ENCODE measurements around the gene CBLC.
"Not testable (repeated sequence)": the region's sequence is repeated elsewhere in the genome, so short reads cannot be mapped to it uniquely, and the experiment has no call there.

CBLC gene

GRCh38 chr19:44765949-44766335, 11.7 kb upstream of the CBLC start:
- no peak for DNase-seq

- no peak for DNase-seq
Observed at GRCh38 chr19:44767295-44768180, 10.2 kb upstream of the CBLC start.

GRCh38 chr19:44770550-44771257, 7.0 kb upstream of the CBLC start:
- DNase-seq: peak; percentile 35 to 41

- not testable (repeated sequence) for DNase-seq
Observed at GRCh38 chr19:44772144-44772543, 5.5 kb upstream of the CBLC start.

- DNase-seq: no peak
Observed at GRCh38 chr19:44772959-44773358, 4.7 kb upstream of the CBLC start.

GRCh38 chr19:44775676-44776240, 1.9 kb upstream of the CBLC start:
- no peak for DNase-seq

GRCh38 chr19:44776402-44777096, 1.1 kb upstream of the CBLC start:
- DNase-seq: no peak

GRCh38 chr19:44779150-44779549, 1.5 kb downstream of the CBLC start:
- DNase-seq: no peak

GRCh38 chr19:44781694-44782093, 4.0 kb downstream of the CBLC start:
- DNase-seq: not testable (repeated sequence)

- no peak for DNase-seq
Observed at GRCh38 chr19:44782729-44783128, 5.0 kb downstream of the CBLC start.

- no peak for DNase-seq
Observed at GRCh38 chr19:44783545-44783944, 5.9 kb downstream of the CBLC start.

- DNase-seq: no peak
Observed at GRCh38 chr19:44785271-44785670, 7.6 kb downstream of the CBLC start.

GRCh38 chr19:44785993-44786392, 8.3 kb downstream of the CBLC start:
- no peak for DNase-seq

GRCh38 chr19:44788971-44789370, 11.3 kb downstream of the CBLC start:
- DNase-seq: no peak

- no peak for DNase-seq
Observed at GRCh38 chr19:44789943-44790483, 12.3 kb downstream of the CBLC start.

GRCh38 chr19:44792281-44792680, 14.6 kb downstream of the CBLC start:
- no peak for DNase-seq

GRCh38 chr19:44794610-44795009, 16.9 kb downstream of the CBLC start:
- DNase-seq: no peak

GRCh38 chr19:44795398-44795987, 17.8 kb downstream of the CBLC start:
- DNase-seq: no peak

GRCh38 chr19:44796701-44797115, 19.0 kb downstream of the CBLC start:
- no peak for DNase-seq

GRCh38 chr19:44799627-44800346, 22.1 kb downstream of the CBLC start:
- no peak for DNase-seq

GRCh38 chr19:44800461-44800860, 22.8 kb downstream of the CBLC start:
- DNase-seq: peak in 1 of 2 donors; percentile 61

Measured in hippocampal formation (tissue), 2 donors.